Thyroid gland (tissue), 4 donors: ENCODE data around the gene PPIL6.

ENCODE experiments used
- CTCF ChIP-seq, 6 experiments: fragments of 200-600 bp in 3 of 6; fragments of 450-650 bp in 3 of 6; sonication (generic) in 3 of 6; IDR thresholded peaks; one replicate each; pipeline ENCODE4 v1.5.1; 2016 to 2019; ENCODE audit warnings: antibody characterized with exemption in 6 of 6, mild to moderate bottlenecking in 2 of 6, inconsistent platforms in 1 of 6, moderate library complexity in 1 of 6
- POLR2A ChIP-seq, 2 donors: fragments of 450-650 bp; IDR thresholded peaks; one replicate each; pipeline ENCODE4 v1.6.1; 2017; ENCODE audit warnings: antibody characterized with exemption in 2 of 2, mild to moderate bottlenecking in 2 of 2, moderate library complexity in 1 of 2

- TF ChIP-seq POLR2A (IDR thresholded peaks at IDR 0.05) (no peak), CTCF (IDR thresholded peaks at IDR 0.05) (no peak)
Observed at GRCh38 chr6:109381061-109381746, 59.2 kb downstream of the PPIL6 start.
